Measurements from ENCODE around the gene STUB1. TPM values are rescaled to one million over a fixed set of nuclear protein-coding genes. Genes with fewer than 3 reads are reported as not detected.
A peak's percentile ranks its signal among the peaks of the same experiment; 100 is the strongest.

The STUB1 gene
- polyA plus RNA-seq, 2 of the 4 experiments (the other 2 are of a cell fraction) = 60.6 to 93.5 TPM

GRCh38 chr16:674968-675883 is 5.0 kb upstream of the STUB1 start, which contains the start of gene RHBDL1 (continued):
- no peak for TF ChIP-seq HMGXB4 (CRISPR knock-in tag; IDR thresholded peaks at IDR 0.05; ENCODE audit: borderline replicate concordance)
- TF ChIP-seq HDAC2 (IDR thresholded peaks at IDR 0.05) = no peak
- TF ChIP-seq MAX (IDR thresholded peaks at IDR 0.05) = peak; percentile 1; the same call in 1 of the 2 replicates
- no peak for TF ChIP-seq RNF2 (IDR thresholded peaks at IDR 0.05; ENCODE audit: borderline replicate concordance, low read depth)
- TF ChIP-seq HOXB5 (CRISPR knock-in tag; IDR thresholded peaks at IDR 0.05) = no peak
- TF ChIP-seq GATA3 (IDR thresholded peaks at IDR 0.05; ENCODE audit: borderline replicate concordance) = no peak
- TF ChIP-seq FOSL2 (IDR thresholded peaks at IDR 0.05) = no peak
- TF ChIP-seq FOSL2 (CRISPR knock-in tag; IDR thresholded peaks at IDR 0.05) = no peak
- no peak for TF ChIP-seq EP300 (IDR thresholded peaks at IDR 0.05)
- no peak for TF ChIP-seq SREBF2 (IDR thresholded peaks at IDR 0.05)

DNA sequence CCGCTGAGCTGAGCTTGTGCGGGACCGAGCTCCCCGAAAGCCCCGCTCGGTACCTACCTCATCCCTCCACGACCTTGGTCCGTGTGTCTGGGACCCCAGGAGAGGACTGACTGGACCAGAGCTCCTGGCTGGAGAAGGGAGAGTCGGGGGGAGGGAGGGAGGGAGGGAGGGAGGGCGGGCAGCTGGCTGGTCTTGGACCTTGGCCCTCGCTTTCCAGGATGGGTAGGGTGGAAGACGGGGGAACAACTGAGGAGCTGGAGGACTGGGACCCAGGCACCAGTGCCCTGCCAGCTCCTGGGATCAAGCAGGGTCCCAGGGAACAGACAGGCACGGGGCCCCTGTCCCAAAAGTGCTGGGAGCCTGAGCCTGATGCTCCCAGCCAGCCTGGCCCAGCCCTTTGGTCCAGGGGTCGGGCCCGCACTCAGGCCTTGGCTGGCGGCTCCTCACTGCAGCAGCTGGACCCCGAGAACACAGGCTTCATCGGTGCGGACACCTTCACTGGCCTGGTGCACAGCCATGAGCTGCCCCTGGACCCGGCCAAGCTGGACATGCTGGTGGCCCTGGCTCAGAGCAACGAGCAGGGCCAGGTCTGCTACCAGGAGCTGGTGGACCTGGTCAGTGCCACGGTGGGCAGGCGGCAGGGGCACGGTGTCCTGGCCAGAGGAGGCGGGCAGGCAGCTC is 4.2 kb upstream of the STUB1 start:
- DNase-seq (ENCODE audit: low read depth in 1 of 2, low spot score in 1 of 2) (no peak), FAIRE-seq (no peak), ATAC-seq (no peak)
- Histone ChIP-seq H3K4me1 (peaks cover 25% of the 10 kb centered on the region), H3K27ac (peak overlapping the region; percentile 63 to 84; a peak in 5 of 6 replicates), H3K4me3 (peak overlapping the region; percentile 50), H3K9me3 (no peaks in the 10 kb centered on the region), H3K4me2 (peak overlapping the region; percentile 98)
- 80% methylated on average over 14 of the region's 25 CpGs for WGBS (ENCODE audit: missing lambda C conversion rate)
- CTCF ChIA-PET = interaction anchor here (1.0 to 2.6 kb wide), 6 partner anchors 10 to 83 kb away, joined by 3 to 21 read pairs (median 6); partner anchors contain the start of gene RHOT2
- POLR2A ChIA-PET = interaction anchor here (1.2 to 1.3 kb wide), 2 partner anchors 16 to 27 kb away, joined by 3 to 6 read pairs; partner anchors contain the start of gene WDR90
- TF ChIP-seq POLR2AphosphoS2 (conservative IDR thresholded peaks at IDR 0.05; ENCODE audit: low read length) = no peak
- TF ChIP-seq MAX (IDR thresholded peaks at IDR 0.05) = no peak
- no peak for TF ChIP-seq NPAS2 (CRISPR knock-in tag; IDR thresholded peaks at IDR 0.05; ENCODE audit: borderline replicate concordance)
- TF ChIP-seq NR3C1 (IDR thresholded peaks at IDR 0.05) = no peak
- no peak for TF ChIP-seq MAZ (IDR thresholded peaks at IDR 0.05; ENCODE audit: borderline replicate concordance, low read depth, low read length)
- TF ChIP-seq SMC3 (IDR thresholded peaks at IDR 0.05) = no peak
- TF ChIP-seq, protein P1, sequence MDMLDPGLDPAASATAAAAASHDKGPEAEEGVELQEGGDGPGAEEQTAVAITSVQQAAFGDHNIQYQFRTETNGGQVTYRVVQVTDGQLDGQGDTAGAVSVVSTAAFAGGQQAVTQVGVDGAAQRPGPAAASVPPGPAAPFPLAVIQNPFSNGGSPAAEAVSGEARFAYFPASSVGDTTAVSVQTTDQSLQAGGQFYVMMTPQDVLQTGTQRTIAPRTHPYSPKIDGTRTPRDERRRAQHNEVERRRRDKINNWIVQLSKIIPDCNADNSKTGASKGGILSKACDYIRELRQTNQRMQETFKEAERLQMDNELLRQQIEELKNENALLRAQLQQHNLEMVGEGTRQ (IDR thresholded peaks at IDR 0.05) = no peak

- H3K9me3 ChIP-seq = no peaks in the 10 kb centered on the region
- H3K4me1 ChIP-seq = peaks cover 30% of the 10 kb centered on the region
- H3K4me3 ChIP-seq = no peak overlapping the region
- no peak overlapping the region for H3K4me2 ChIP-seq
- no peak for ATAC-seq
- DNase-seq (ENCODE audit: low read depth in 1 of 2, low spot score in 1 of 2) = no peak
- ChIA-PET POLR2A (no interaction called here), CTCF (interaction anchor here (1.2 to 2.6 kb wide), 4 partner anchors 10 to 24 kb away, joined by 3 to 21 read pairs (median 9); partner anchors contain the start of gene RHOT2)
- 92% methylated on average over 9 of the region's 21 CpGs for WGBS (ENCODE audit: missing lambda C conversion rate)
- H3K27ac ChIP-seq = no peak overlapping the region
- no peak for FAIRE-seq
- TF ChIP-seq EP300 (IDR thresholded peaks at IDR 0.05) (no peak), PHF8 (IDR thresholded peaks at IDR 0.05; ENCODE audit: borderline replicate concordance, low read depth) (no peak), MAFK (IDR thresholded peaks at IDR 0.05; ENCODE audit: partially characterized antibody) (no peak), GATA3 (IDR thresholded peaks at IDR 0.05; ENCODE audit: borderline replicate concordance) (no peak), ELK1 (IDR thresholded peaks at IDR 0.05; ENCODE audit: low read depth, low read length) (no peak), MYC (IDR thresholded peaks at IDR 0.05; ENCODE audit: borderline replicate concordance, low read length) (no peak), RARB (CRISPR knock-in tag; IDR thresholded peaks at IDR 0.05) (no peak), HOXA7 (CRISPR knock-in tag; IDR thresholded peaks at IDR 0.05) (no peak), RFX5 (IDR thresholded peaks at IDR 0.05) (no peak), ESRRA (IDR thresholded peaks at IDR 0.05; ENCODE audit: borderline replicate concordance, low read length) (no peak), EHMT2 (IDR thresholded peaks at IDR 0.05; ENCODE audit: low read depth) (no peak)
- TF ChIP-seq, protein P2, sequence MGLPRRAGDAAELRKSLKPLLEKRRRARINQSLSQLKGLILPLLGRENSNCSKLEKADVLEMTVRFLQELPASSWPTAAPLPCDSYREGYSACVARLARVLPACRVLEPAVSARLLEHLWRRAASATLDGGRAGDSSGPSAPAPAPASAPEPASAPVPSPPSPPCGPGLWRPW (IDR thresholded peaks at IDR 0.05) = no peak
- TF ChIP-seq, protein P3, sequence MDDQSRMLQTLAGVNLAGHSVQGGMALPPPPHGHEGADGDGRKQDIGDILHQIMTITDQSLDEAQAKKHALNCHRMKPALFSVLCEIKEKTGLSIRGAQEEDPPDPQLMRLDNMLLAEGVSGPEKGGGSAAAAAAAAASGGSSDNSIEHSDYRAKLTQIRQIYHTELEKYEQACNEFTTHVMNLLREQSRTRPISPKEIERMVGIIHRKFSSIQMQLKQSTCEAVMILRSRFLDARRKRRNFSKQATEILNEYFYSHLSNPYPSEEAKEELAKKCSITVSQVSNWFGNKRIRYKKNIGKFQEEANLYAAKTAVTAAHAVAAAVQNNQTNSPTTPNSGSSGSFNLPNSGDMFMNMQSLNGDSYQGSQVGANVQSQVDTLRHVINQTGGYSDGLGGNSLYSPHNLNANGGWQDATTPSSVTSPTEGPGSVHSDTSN (IDR thresholded peaks at IDR 0.05) = no peak
Measured at GRCh38 chr16:676565-676902, 3.7 kb upstream of the STUB1 start.
